ENCODE results near the gene ZBTB48.

Gene ZBTB48

DNA sequence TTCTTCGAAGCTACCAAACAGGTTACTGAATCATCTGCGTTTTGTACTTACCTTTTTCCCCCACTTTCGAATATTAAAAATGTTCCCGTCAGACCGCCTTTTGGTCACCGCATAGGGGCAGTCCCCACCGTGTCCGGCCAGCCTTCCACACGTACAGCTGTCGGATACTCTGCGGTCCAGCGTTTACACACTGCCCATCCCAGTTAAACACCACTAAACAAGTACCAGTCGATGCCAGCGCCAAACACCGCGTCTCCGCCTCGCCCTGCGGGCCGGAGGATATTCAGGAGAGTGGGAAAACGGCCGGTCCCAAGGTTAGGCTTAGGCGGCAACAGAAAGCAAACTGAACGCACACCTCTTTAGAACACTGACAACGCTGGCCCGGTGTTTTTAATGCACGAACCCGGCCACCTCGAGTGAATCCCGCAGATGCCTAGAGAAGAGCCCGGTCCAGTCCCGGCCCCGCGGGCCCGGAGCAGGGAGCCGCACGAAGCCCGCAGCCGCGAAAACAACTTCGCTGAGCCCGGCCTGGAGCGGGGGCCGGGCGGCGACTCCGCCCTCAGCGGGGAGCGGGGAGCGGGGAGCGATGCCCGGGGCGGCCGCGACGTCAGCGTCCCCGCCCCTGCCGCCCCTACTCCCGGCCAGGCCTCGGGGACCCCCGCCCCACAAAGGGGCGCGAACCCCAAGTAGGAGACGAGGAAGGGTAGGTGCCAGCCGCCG lies 33.0 kb downstream of the ZBTB48 start:
- no peak for DNase-seq (ENCODE audit: low spot score)

DNA sequence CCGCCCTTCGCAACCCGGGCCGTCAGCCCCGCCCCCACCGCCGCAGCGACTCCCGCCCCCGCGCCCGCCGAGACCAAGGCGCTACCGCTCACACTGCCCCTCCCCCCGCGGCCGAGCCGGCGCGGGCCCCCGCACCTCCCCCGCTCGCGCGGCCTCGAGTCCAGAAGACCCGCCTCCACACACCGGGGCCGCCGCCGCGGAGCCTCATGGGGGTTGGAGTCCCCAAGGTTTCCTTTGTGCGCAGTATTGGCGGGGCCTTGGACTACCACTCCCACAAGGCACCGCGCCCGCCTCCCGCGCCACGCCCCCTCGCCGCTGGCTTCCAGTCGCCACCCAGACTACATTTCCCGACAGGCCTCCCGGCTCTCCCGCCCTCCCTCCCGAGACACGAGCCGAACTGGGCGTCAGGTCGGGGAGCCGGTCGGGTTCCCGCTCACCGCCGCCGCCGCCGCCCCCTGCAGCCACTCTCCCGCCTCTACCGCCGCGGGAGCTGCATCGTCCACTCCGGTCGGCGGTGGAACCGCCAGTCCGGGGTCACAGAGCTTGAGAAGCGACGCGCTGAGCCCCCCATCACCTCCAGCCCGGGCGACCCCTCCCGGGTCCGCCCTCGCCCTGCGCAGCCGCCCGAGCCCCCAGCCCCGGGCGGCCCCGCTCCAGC lies 33.7 kb downstream of the ZBTB48 start, which contains the start of gene PHF13:
PHF13 (plus strand) TSS at position 371 of the 658 bp plus-strand sequence. CDS start 336 bp downstream, outside the sequence.
- DNase-seq (ENCODE audit: low spot score) = peak; percentile 100

DNA sequence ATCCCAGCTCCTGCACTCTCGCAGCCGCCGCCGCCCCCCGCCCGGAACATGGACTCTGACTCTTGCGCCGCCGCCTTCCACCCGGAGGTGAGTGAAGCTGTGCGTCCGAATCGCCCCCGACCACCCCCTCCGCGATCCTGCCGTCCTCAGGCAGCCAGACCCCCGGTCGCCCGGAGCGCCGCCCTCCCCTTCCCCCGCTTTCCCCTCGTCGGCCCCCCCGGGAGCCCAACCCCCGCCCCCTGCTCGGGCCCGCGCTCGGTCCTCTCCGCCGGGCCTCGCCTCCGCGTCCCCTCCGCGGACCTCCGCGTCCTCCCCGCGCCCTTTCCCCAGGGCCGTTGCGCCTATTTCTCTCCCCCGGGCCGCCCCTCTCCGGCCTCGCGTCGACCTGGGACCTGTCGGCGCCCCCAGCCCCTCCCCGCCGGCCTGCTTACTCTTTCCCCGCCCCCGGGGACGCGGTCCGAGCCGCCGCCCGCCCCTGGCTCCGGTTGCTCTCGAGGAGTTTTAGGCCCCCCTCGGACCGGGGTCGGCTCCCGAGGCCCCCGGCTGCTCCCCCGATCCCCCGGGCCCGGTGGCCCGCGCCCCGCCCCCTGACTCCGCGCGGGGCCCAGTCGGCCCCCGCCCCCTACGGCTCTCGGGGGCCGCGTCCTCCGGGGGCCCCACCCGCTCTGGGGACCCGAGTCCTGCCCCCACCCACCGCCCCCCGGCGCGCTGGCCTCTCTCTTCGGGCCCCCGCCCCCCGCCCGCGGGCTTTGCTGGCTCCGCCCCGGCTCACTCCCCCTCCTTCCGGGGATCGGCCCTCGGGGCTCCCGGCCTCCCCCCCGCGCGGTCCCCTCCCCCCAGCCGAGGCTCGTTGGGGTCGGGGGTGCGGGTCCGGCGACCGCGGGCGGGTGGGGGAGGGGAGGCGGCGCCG lies 34.5 kb downstream of the ZBTB48 start:
- DNase-seq (ENCODE audit: low spot score) = peak; percentile 38

DNA sequence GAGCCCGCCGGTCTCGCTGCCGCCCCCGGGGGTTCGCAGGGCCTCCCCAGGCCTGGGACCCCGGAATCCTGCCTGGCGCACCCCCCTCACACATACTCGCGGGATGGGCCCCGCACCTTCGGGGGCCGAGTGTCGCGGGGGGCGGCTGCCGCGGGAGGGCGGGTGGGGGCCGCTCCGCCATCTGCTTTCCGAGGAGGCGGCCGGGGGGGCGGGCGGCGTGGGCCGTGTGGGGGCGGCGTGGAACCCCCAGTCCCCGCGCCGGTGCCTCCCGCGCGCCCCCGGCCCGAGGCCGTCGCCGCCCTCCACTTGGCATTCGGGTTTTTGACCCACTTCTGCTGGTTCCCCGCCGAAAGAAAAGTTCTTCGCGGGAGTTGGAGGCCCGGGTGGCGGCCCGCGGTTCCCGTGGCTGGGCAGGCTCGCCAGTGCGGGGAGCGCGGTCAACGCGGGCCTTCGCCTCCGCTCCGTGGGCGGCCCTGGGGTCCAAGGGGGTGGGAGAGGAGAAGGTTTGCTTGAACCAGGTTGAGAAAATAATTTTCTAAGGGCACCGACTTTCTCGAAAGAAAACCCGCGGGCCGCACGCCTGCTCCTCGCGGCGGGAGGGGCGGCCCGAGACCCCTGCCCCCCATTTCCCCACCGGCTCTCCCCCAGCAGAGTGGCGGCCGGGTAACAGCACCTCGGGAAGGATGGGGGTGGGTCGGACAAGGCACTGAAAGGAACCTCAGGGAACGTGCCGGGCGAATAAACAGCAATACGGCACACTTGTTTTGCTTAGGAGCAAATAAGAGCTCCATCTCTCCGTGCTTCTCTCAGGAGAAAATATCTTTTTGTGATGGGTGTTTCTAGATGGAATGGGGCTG lies 35.4 kb downstream of the ZBTB48 start:
- no peak for DNase-seq (ENCODE audit: low spot score)

DNA sequence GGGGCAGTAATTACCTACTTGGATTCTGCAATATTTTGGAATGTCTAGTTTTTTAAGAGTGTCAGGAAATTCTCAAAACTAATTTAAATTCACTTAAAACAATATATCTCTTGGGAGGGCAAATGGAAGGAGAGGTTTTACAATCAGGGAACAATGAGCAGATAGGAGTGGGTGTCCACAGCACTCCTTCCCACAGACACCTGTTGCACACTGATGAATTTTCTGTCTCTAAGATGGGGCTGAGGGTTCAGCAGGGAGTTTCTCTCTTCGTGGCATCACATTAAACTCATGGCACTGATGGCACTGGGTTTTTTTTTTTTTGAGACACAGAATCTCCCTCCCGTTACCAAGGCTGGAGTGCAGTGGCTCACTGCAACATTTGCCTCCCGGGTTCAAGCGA lies 39.3 kb downstream of the ZBTB48 start:
- no peak for DNase-seq (ENCODE audit: low spot score)

DNA sequence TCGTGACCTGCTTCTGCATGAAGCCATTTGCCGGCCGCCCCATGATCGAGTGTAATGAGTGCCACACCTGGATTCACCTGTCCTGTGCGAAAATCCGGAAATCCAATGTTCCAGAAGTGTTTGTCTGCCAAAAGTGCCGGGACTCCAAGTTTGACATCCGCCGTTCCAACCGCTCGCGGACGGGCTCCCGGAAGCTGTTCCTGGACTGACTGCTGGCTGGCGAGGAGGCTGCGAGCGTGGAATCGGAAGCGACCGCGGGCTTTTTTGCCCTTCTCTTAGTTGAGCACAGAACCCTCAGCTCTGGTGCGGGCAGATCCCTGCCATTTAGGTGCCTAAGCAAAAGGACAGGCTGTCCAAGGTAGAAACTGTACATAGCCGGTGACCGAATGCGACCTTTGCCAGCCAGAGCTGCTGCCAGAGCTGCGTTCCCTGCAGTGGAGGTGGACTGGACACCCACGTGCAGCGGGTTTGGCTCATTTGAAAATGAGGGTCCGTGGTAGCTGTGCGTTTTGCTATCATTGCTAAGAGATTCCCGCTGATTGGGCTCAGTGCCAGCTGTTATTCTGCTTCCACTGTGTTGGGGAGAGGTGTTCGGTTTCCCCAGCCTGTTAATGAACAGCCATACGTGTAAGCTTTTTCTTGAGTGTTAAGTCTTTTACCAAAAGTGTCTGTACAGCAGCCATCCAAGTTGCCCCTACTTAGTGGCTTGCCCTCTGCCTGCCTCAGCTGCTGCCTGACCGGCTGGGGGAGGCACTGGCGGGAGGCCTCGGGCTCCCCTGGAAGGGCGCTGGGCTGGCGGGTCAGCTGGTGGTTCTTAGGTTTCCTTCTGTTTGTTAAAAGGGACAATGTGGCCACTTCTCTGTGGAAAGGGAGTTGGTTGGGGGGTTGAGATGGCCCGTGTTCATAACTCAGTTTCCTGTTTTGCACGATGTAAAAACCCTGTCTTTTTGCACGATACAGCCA lies 41.9 kb downstream of the ZBTB48 start:
- no peak for DNase-seq (ENCODE audit: low spot score)

DNA sequence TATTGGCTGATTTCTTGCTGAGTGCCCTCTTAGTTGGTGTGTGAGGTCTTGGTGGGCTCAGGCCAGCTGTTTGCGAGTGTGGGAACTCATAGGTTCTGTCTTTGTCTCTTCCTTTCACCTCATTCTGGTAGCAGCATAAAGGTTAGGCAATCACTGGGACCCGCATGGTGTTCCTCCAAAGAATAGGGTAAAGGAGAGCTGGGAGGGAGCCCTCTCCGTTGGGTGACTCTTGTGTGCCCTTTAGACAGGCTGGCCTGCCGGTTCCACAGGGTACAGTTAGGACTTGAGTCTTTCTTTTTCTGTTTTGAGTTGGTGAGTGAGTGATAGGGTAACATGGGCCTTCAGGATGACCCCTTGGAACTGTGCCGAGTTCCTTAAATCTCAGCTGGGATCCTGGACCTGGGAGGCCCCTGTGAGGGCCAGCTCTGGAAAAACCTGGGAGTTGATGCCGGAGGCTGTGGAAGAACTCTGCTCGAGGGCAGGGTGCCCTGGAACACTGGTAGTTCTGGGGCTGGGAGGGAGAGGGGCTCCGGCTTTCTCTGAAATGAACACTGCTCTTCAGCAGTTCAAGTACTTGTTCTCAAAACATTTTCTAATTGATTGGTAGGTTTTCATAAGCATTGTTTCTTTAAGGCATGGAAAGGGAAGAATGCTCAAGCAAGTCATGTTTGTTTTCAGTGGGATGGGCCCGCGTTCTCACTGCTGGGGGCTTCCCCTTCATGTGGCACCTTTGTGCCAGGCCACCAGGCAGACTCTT lies 42.8 kb downstream of the ZBTB48 start:
- DNase-seq (ENCODE audit: low spot score) = no peak

DNA sequence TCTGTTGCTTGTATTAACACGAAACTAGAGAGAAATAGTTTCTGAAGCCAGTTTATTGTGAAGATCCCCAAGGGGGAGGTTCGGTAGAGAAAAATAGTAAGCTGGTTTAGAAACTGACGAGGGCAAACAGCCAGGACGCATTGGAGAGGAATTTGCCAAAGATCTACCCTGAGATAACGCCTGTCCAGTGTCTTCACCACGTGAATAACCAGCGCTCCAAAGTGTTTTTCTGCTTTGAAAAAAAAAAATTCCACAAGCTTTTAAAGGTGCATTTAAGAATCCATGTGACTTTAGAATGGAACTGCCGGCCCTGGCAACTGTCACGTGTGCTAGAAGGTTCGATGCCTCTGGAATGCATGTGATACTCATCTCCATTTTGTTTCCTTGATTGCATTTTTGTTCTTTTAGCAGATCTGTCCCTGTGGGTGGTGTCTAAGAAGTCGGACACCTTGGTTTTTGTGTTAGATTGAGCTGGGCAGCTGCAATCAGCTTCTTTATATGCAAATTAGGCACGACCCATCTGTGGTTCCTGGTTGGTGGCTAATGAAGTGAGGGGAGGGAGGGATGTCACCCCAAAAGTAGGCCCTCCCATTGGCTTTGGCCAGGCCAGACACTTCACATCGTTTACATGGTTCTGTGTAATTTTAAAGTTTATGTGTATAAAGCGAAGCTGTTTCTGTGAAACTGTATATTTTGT lies 43.6 kb downstream of the ZBTB48 start:
- no peak for DNase-seq (ENCODE audit: low spot score)

DNA sequence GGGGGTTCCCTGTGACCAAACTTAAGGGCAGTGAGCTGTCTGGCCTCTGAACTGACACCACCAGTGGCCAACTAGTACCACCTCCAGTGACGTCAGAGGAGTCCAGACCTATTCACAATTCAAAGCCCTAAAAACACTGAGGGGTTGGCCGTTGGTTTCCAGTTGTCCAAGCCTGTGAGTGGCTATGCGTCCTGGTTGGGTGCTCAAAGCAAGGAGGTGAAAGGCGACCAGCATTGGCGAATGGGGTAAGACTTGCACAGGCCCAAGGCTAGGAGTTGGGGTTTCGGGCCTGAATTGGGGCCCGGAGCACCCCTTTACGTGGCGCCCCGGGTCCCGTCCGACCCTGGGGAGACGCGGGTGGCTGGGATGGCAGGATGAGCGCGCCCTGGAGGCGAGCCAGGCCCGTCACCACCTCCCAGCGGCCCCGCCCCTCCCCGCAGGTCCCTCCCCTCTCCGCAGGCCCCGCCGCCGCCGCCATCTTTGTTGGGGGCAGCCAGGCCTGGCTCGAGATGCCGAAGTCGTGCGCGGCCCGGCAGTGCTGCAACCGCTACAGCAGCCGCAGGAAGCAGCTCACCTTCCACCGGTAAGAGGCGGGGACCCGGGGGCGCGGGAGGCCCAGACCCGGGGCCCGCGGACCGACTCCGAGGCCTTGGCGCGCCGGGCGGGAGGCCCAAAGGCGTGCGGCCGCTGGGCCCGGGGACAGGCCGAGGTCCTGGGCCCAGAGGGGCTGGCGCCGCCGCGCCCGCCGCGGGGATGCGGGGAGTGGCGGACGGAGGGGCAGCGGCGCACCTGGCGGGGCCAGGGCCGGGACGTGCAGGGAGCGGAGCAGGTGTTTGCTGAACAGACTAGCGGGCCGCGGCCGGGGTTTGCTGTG lies 45.2 kb downstream of the ZBTB48 start, which contains the start of gene THAP3:
THAP3 (plus strand) TSS at position 159 of the 874 bp plus-strand sequence; CDS start at position 510, 351 bp downstream.
- peak; percentile 90 for DNase-seq (ENCODE audit: low spot score)

DNA sequence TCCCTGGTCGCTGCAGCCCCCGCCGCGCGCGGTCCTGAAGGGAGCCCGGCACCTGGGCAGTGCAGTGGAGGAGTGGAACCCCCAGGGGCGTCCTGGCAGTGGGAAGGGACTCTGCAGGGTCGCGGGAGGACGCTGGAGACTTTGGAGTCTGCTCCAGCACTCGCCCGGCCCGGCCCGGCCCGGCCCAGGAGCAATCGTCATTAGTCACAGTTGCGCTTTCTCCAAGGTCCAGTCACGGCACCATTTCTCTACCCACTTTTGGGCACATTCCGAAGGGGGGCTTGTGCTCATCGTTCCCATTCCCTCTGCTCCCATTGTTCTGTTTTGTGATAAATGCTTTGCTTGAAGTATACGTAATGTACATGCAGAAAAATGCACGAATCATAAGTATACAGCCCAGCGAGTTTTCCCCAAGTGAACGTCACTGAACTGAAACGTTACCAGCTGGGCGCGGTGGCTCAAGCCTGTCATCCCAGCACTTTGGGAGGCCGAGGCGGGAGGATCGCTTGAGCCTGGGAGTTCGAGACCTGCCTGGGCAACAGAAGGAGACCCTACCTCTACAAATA lies 45.9 kb downstream of the ZBTB48 start:
- no peak for DNase-seq (ENCODE audit: low spot score)

DNA sequence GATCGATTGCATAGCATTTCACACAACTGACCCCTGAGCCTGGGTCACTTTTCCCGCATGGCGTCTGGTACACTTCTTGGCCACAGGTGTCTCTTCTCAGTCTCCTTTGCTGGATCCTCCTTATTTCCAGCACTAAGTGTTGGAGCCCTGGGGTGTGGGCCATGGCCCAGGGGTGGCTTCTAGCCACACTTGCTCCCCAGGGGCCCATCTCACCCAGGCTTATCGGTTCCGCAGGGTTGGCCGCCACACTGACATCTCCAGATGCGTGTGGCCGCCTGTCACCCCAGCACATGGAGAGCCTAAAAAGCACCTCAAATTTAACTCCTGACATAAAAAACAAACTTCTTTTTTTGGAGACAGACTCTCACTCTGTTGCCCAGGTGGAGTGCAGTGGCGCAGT lies 47.2 kb downstream of the ZBTB48 start:
- no peak for DNase-seq (ENCODE audit: low spot score)

DNA sequence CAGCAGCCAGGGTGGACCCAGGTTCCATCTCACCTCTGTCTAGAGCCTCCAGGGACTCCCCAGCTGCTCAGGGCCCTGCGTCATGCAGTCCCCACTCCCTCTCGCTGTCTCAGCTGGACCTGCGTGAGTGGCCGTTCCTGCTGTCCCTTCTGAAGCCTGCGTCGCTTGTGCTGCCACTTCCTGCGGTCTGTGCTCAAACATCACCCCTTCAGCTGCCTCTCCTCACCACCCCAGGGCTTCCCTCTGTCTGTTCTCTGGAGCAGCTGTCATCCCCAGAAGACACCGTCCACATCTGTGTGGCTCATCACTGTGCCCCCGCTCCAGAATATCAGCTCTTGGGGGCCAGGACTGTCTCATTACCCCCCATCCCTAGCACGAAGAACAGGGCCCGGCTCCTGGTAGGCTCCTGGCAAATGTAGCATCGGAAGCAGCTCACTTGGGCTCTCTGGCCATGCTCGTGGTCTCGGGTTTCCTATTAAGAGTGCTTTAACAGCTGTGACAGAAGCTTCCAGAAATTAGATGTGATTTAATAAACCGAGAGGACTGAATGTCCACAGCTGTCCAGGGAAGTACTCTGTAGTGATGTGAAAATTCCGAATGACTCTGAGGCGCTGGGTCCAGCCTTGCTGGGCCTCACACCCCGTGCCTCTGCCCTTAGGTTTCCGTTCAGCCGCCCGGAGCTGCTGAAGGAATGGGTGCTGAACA lies 48.2 kb downstream of the ZBTB48 start:
- DNase-seq (ENCODE audit: low spot score) = no peak

DNA sequence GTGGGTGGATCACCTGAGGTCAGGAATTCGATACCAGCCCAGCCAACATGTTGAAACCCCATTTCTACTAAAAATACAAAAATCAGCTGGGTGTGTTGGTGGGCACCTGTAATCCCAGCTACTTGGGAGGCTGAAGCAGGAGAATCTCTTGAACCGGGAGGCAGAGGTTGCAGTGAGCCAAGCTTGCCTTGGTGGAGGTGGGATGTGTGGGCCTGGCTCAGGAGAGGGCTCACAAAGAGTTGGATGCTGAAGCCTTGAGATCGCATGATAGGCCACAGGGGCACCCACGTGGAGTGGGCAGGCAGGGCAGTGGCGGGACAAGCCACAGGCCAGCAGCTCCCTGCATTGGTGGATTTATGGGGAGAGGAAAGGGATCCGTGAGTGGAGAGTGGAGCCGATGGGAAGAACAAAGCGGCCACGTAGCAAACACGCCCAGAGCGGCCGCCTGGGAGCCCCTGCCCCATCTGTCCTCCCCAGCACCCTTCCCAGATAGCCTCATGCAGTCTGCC lies 49.2 kb downstream of the ZBTB48 start:
- DNase-seq (ENCODE audit: low spot score) = no peak

DNA sequence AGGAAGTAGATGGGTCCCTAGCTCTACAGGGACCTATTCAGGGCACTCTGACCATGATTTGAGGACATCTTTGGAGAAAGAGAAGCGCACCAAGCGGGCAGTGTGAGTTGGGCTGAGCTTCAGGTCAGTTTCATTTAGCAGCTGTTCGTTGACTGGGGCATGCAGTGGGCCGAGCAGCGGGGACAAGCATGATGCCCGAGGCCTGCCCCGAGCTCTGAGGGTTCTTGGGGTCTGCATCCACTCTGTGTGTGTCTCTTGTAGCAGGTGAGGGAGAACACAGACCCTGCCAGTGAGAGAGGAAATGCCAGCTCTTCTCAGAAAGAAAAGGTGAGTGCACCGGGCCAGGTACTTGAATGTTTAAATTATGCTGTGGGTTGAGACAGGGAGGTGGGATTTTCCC lies 50.2 kb downstream of the ZBTB48 start:
- no peak for DNase-seq (ENCODE audit: low spot score)

DNA sequence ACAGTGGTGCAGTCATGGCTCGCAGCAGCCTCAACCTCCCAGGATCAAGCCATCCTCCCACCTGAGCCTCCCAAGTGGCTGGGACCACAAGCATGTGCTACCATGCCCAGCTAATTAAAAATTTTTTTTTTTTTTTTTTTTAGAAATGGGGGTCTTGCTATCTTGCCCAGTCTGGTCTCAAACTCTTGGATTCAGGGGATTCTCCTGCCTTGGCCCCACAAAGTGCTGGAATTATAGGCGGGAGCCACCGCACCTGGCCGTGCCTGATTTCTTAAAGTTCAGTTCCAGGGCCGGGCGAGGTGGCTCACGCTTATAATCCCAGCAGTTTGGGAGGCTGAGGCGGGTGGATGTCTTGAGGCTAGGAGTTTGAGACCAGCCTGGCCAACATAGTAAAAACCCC lies 51.3 kb downstream of the ZBTB48 start:
- no peak for DNase-seq (ENCODE audit: low spot score)

DNA sequence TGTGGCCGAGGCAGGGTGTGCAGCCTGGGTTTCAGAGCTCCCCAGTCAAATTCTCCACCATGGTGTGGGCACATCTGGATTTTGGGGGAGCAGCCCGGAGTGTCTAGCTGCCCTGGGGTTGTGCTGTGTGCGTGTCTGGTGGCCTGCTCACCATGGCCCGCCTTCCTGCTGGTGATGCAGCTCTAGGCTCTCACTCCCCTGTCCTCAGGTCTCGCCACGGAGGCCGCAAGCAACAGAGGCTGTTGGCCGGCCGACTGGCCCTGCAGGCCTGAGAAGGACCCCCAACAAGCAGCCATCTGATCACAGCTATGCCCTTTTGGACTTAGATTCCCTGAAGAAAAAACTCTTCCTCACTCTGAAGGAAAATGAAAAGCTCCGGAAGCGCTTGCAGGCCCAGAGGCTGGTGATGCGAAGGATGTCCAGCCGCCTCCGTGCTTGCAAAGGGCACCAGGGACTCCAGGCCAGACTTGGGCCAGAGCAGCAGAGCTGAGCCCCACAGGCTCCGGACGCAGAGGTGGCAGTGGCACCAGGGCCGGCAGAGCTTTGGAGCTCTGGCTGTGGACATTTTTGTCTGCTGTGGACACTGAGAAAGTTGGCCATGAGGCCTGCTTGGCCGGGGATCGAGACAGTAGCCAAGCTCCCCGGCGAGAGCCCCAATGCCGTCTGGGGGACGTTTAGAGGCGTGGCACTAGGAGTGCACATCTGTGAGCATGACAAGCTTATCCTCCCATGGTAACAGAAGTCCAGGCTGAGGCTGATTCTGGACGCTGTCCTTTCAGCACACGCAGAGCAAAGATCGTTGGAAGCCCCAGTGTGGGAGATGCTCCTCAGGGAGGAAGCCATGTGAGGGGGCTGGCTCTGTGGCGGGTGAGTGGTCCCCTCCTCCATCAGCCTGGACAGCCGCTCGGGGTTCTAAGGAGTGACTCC lies 53.1 kb downstream of the ZBTB48 start:
- no peak for DNase-seq (ENCODE audit: low spot score)

Data from CD4-positive, alpha-beta T cell treated with Interleukin-15 for 4 hours (primary cell).